Measurements from ENCODE around the gene VWF. TPM values are rescaled to one million over a fixed set of nuclear protein-coding genes. Genes with fewer than 3 reads are reported as not detected.

The VWF gene
- total RNA-seq, 1 donor from 2014 or later: 173 TPM

DNA sequence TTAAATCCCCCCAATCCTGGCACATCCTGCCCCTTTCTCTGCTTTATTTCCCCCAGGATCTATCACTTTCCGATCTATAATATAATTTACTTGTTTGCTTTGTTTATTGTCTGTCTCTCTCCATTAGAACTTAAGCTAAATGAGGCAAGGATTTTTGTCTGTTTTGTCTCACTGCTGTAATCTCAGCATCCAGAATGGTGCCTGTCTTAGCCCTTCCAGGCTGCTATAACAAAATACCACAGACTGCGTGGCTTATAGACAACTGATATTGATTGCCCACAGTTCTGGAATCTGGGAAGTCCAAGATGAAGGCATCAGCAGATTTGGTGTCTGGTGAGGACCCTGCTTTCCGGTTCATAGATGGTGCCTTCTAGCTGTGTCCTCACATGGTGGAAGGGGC lies 65.2 kb downstream of the VWF start:
- no peak for DNase-seq (ENCODE audit: low spot score)

DNA sequence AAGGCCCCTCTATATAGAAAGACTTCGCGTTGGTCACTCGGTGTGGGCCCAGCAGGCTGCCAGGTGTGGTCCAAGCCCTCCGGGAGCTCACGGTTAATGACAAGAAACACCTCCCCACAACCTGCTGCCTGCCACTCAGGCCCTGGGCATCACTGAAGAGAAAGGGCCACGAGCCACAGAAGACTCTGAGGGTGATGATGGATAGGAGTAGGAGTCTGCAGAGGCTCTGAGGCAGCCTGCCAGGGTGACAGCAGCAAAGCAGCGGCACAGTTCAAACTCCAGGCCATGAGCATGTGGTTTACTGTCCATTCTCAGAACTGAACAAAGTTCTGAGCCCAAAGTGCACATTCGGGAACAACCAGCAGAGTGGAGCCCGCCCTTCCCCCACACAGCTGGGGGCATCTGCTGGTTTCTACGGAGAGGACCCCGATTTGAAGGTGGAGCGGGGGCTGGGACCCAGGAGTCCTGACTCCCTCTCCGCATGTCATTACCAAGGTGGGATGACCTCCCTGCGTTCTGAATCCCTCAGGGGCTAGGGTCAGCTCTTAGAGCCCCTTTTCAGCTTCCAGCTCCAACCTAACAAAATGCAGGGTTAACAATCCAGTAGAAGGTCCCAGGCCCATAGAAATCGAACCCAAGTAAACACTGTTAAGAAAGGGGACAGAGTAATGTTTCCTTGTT lies 65.8 kb downstream of the VWF start:
- no peak for DNase-seq (ENCODE audit: low spot score)

GRCh38 chr12:6057700-6058099 lies 66.8 kb downstream of the VWF start:
- DNase-seq (ENCODE audit: low spot score): no peak

DNA sequence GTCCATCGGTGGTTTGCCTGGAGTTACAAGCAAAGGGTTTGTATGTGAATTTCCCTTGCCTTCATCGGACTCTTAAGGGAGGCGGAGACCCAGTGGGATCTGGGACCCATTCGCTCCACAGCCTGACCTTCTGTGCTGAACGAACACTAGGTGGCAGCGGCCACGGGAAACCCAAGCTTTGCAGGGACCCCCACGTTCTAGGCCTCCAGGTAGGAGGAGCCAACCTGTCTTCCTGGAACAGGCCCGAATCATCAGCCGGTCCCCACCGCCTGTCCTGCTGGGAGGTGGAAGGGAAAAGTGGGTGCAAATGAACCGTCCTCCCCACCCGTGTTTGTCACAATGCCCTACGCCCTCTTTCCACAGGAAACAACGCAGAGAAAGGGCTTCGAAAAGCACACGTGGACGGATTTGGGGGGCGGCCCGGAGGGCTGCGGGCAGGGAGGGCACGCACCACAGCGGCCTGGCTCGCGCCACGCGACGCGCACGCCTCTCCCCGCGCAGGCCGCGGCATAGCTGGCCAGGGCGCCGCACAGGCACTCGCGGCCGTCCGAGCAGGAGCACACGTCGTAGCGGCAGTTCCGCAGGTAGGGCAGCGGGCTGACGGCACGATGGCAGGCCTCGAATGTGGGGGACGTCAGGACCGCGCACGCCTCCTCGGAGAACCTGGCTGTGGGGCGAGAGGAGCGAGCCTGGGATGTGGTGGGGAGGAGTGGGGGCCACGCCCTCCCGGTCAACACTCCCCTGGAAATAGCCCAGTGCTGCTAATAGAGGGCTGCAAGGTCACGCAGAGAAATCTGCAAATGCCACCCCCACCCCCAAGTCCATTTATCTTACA lies 67.8 kb downstream of the VWF start:
- DNase-seq (ENCODE audit: low spot score): no peak

DNA sequence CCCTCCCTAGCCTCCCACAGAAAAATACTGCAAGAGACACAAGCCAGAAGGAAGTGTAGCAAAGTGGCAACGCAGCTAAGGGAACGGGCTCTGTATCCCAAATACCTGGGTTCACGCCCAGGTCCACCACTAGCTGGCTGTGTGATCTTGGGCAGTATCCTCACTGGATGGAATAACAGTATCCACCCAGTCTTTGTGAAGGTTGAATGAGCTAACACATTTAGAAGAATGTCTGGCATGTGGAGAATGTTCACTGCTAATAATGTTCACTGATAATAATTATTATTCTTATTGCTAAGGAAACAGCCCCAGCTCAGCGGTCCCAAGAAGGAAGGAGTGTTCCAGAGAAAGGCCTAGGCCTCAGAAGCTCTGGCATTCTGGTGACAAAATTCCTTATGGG lies 70.9 kb downstream of the VWF start:
- no peak for DNase-seq (ENCODE audit: low spot score)

GRCh38 chr12:6052940-6053329 lies 71.5 kb downstream of the VWF start:
- DNase-seq (ENCODE audit: low spot score): no peak

DNA sequence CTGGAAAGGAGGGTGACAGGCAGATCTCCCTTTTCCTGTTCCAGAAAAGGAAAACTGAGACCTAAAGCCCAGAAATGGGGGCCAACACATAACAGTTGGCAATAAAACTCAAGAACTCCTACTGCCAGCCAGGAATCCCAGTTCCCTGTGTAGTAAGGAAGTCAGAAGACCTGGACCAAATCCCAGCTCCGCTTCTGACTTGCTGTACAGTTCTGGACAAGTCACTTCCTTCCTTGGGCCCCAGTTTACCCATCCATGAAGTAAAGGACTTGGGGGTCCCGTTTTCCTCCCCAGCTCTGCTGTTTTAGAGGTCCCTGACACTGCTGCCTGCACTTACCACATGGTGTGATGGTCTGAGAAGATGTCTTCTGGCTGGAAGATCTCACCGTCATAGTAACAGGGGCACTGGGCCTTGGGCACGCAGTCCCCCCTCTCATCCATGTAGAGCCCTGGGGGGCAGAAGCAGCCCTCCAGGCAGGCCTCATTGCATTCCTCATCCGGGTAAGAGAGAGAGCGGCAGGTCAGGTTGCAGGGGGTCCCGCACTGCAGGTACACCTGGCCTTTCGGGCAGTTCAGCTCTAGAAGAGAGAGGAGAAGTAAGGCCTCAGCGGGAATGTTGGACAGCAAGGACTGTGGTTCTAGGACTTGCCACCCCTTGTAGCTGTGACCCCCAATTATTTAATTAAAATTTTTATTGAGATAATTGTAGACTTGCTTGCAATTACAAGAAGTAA lies 72.1 kb downstream of the VWF start:
- DNase-seq (ENCODE audit: low spot score): no peak

- DNase-seq (ENCODE audit: low spot score): no peak
These were observed 74.5 kb downstream of the VWF start for GRCh38 chr12:6049992-6050391.

DNA sequence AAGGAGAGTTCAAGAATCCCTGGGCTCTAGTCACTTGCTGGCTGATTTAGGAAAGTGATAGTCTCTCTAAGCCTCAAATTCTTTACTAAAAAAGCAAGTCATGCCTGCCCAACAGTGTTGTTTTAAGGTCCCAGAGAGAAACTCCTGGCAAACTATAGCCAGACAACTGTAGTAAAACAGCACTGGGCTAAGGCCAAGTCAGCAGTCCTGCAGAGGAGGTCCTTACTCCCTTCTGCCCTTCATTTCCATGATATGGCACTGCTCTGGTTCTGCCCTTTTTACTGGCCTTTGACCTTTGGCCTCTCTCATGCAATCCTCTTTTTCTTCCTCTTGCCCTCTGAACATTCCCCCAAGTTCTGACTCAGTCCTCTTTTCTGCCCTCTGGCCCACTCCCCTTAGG lies 74.9 kb downstream of the VWF start:
- DNase-seq (ENCODE audit: low spot score): no peak

DNA sequence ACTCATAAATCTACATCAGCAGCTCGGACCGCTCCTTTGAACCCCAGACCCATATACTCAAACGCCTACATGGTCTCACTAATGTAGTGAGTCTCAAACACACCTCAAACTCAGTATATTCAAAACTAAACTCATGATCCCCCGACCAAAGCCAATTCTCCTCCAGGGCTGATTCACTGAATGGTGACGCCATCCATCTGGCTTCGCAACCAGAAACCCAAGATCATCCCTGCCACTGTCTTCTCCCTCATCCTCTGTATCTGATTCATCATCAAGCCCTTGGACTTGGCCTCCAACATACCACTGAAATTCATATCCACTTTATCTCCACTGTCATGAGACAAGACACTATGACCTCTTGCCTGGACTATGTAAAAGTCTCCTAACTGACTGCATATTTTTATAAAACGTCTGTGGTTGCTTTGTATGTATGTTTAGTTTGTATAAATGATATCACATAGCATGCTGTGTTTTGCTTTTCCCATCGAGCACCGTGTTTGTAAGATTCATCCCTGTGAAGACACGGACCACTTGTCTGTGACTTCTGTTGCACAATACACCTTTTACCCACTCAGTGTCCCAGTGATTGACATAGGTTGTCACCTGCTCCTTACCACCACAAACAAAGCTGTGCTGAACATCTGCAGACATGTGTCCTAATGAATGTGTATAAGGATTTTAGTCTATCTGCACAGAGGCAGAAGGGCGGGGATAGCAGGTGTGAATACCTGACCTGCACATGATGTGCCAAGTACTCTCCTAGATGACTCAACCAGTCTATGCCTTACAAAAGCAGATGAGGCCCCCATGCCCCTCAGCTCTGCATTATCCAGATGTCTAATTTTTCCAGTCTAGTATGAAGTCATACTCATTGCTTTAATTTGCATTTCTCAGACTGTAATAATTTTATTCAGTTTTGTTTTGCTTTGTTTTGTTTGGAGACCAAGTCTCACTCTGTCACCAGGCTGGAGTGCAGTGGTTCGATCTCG lies 76.9 kb downstream of the VWF start:
- no peak for DNase-seq (ENCODE audit: low spot score)

- no peak for DNase-seq (ENCODE audit: low spot score)
These were observed 77.8 kb downstream of the VWF start for GRCh38 chr12:6046511-6047180.

- DNase-seq (ENCODE audit: low spot score): no peak
These were observed 79.0 kb downstream of the VWF start for GRCh38 chr12:6045438-6045837.

- no peak for DNase-seq (ENCODE audit: low spot score)
These were observed 80.4 kb downstream of the VWF start for GRCh38 chr12:6044082-6044481.

DNA sequence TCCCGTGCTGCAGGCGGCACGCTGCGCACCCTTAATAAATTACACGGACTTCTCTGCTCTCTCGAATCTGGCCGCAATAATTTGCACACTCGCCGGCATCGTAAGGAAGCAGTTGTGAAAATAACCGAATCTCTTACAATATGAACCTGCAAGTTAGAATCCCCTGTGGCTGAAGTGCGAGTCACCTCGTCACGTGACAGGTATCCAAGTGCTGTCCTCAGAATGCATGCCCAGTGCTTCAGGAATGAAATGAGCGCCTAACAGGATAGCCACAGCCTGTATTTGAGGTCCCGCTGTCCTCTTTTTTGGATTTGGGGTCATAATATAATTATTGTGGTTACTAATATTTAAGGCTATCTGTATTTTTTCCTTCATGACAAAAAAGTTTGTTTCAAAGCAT lies 82.0 kb downstream of the VWF start:
- DNase-seq (ENCODE audit: low spot score): no peak

DNA sequence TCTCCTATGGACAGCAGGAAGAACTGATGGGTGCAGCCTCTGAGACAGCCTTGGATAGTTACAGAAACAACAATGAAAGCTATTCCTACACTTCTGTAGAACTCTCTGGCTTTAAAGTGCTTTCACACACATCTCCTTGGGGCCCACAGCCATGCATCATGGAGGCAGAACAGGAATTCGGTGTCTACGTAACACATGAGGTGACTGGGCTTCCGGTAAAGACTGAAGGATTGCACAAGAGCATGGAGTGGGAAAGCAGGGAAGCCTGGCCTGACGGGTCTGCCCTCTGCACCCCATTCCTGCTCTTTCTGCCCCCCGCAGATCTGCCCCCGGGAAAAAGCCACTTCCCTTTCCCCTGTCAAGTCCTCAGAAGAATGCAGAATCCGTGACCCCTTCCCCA lies 82.6 kb downstream of the VWF start:
- no peak for DNase-seq (ENCODE audit: low spot score)

DNA sequence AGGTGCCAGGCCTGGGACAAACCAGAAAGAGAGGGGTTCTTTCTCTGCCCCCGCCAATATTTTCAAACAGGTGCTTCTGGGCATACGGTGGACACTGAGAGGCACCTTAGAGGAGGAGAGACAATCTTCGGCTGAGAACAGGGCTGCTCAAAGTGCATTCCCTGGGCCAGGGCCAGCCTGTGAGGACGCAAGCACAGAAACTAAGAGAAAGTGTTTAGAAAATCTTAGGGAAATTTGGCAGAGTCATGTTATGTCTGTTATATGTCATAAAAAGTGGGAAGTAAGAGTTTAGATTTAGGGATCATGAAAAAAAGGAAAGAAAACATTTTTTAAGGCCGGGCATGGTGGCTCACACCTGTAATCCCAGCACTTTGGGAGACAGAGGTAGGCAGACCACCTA lies 83.7 kb downstream of the VWF start:
- no peak for DNase-seq (ENCODE audit: low spot score)

- DNase-seq (ENCODE audit: low spot score): peak; percentile 59
These were observed 84.4 kb downstream of the VWF start for GRCh38 chr12:6039894-6040601.

DNA sequence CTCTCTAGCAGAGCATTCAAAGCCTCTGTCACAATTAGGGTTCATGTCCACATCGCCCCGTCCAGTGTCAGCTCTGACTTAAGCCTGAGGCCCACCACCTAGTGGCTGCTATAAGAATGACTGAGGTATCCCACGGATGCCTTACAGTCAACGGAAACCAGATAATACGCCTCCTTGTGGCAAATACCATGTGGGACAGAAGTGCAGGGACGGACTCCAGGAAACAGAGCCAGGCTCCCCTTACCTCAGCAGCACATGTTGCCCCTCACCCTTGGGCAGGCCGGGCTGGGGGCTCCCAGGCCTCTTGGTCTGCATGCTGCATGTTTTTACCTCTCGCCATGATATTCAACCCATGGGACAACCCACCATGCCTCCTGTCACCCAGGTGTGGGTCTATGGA lies 86.3 kb downstream of the VWF start:
- no peak for DNase-seq (ENCODE audit: low spot score)

- no peak for DNase-seq (ENCODE audit: low spot score)
These were observed 87.0 kb downstream of the VWF start for GRCh38 chr12:6037459-6037858.

GRCh38 chr12:6036509-6036908 lies 88.0 kb downstream of the VWF start:
- no peak for DNase-seq (ENCODE audit: low spot score)
